Measurements from ENCODE around the gene DNMT3A. TPM values are rescaled to one million over a fixed set of nuclear protein-coding genes. Genes with fewer than 3 reads are reported as not detected.

The DNMT3A gene
- total and polyA plus RNA-seq, 2 of the 8 experiments (the other 6 are each of a cell fraction or from before 2014, with no cell fraction given) = 33.6 to 178 TPM

GRCh38 chr2:25371253-25372241 is 29.8 kb upstream of the DNMT3A start:
- no peaks in the 10 kb centered on the region for H3K79me1 ChIP-seq (ENCODE audit: low read depth, low read length)
- H3K27me3 ChIP-seq (replicated peaks in 1 of 4; ENCODE audit: control insufficient read depth in 3 of 4, extremely low read depth in 1 of 4, insufficient read depth in 3 of 4, low read length in 3 of 4) = peaks cover 0 to 15% (median 6%) of the 10 kb centered on the region in 4 experiments; a peak in 6 of 7 replicates
- H2BK20ac ChIP-seq (ENCODE audit: low read length) = no peak overlapping the region
- no peak overlapping the region for H4K91ac ChIP-seq (replicated peaks; ENCODE audit: insufficient read length, low read length)
- CTCF ChIA-PET (ENCODE audit: partially characterized antibody) = interaction anchor here (0.6 to 8.6 kb wide), 8 partner anchors 7 to 1095 kb away, joined by 3 to 108 read pairs (median 4); partner anchors contain the start of gene DNMT3A
- no peaks in the 10 kb centered on the region for H3K36me3 ChIP-seq (ENCODE audit: control insufficient read depth in 2 of 4, insufficient read depth in 4 of 4, low read length in 3 of 4)
- H2BK5ac ChIP-seq (ENCODE audit: low read depth, low read length) = 0 out of 2 replicates have a peak overlapping the region, but pooled peaks have one; percentile 1
- no peak overlapping the region for H3K18ac ChIP-seq (ENCODE audit: extremely low read depth, low read length)
- H2BK15ac ChIP-seq (ENCODE audit: low read length) = no peak overlapping the region
- DNase-seq (ENCODE audit: low read depth in 1 of 2, low spot score in 2 of 2) = no peak
- no peaks in the 10 kb centered on the region for H3K9me3 ChIP-seq (ENCODE audit: insufficient read depth in 2 of 2, low read depth in 1 of 2, low read length in 1 of 2)
- no peak overlapping the region for H3K9ac ChIP-seq (replicated peaks in 1 of 4; ENCODE audit: extremely low read depth in 1 of 4, low read depth in 3 of 4, low read length in 3 of 4)
- no peak overlapping the region for H2BK120ac ChIP-seq (replicated peaks; ENCODE audit: low read depth, low read length)
- no peak overlapping the region for H3K4ac ChIP-seq (replicated peaks; ENCODE audit: insufficient read length, low read depth, low read length)
- no peak overlapping the region for H2BK12ac ChIP-seq (ENCODE audit: low read depth, low read length)
- H4K20me1 ChIP-seq (replicated peaks in 1 of 2; ENCODE audit: control insufficient read depth in 1 of 2, insufficient read depth in 2 of 2, low read length in 2 of 2) = no peaks in the 10 kb centered on the region
- H3K4me1 ChIP-seq (replicated peaks in 1 of 4; ENCODE audit: control insufficient read depth in 3 of 4, insufficient read depth in 4 of 4, low read length in 3 of 4) = peaks cover 0 to 8% (median 5%) of the 10 kb centered on the region in 4 experiments; a peak in 3 of 7 replicates
- no peak overlapping the region for H3K4me3 ChIP-seq (ENCODE audit: extremely low read depth in 1 of 4, insufficient read depth in 2 of 4, low read depth in 3 of 4, low read length in 4 of 4)
- no peak for TF ChIP-seq POLR2A (IDR thresholded peaks at IDR 0.05; ENCODE audit: control extremely low read depth in 1 of 2, low read depth in 2 of 2, low read length in 2 of 2)
- TF ChIP-seq CBX8 (IDR thresholded peaks at IDR 0.05; ENCODE audit: borderline replicate concordance, low read depth, low read length) = no peak
- TF ChIP-seq FOSL1 (IDR thresholded peaks at IDR 0.05; ENCODE audit: insufficient read depth, low read depth, low read length) = no peak
- no peak for TF ChIP-seq CEBPB (IDR thresholded peaks at IDR 0.05; ENCODE audit: low read depth, low read length)
- TF ChIP-seq SIRT6 (IDR thresholded peaks at IDR 0.05; ENCODE audit: low read length) = no peak
- no peak for TF ChIP-seq RAD21 (IDR thresholded peaks at IDR 0.05 in 1 of 2, conservative IDR thresholded peaks at IDR 0.05 in 1 of 2; ENCODE audit: low read depth in 2 of 2, low read length in 2 of 2)
- TF ChIP-seq KDM4A (IDR thresholded peaks at IDR 0.05; ENCODE audit: low read depth, low read length, severe bottlenecking) = no peak
- no peak overlapping the region for H4K5ac ChIP-seq (ENCODE audit: insufficient read length, low read depth, low read length)
- no peak overlapping the region for H3K23ac ChIP-seq (ENCODE audit: insufficient read length)
- FAIRE-seq = no peak
- no peaks in the 10 kb centered on the region for H3K79me2 ChIP-seq (ENCODE audit: control insufficient read depth in 1 of 2, insufficient read depth in 2 of 2, low read length in 2 of 2)
- H4K8ac ChIP-seq (ENCODE audit: extremely low read depth, insufficient read depth, low read length) = no peak overlapping the region
- H3K4me2 ChIP-seq (ENCODE audit: insufficient read depth in 1 of 2, low read depth in 2 of 2, low read length in 2 of 2) = no peak overlapping the region
- no peak overlapping the region for H2AFZ ChIP-seq (ENCODE audit: low read length)
- no peak overlapping the region for H3K27ac ChIP-seq (ENCODE audit: low read depth, low read length)
- no peak overlapping the region for H3K14ac ChIP-seq (ENCODE audit: insufficient read length)
- POLR2A ChIA-PET (ENCODE audit: partially characterized antibody) = interaction anchor here (1.9 to 2.3 kb wide), 2 partner anchors 9 to 10 kb away, joined by 7 to 8 read pairs; no protein-coding TSS in a partner anchor
- H3K56ac ChIP-seq (replicated peaks; ENCODE audit: insufficient read length, low read depth, low read length) = no peak overlapping the region
- no peak overlapping the region for H2AK5ac ChIP-seq (ENCODE audit: low read depth, low read length)
- 92% methylated on average over 23 of the region's 27 CpGs; no CpG with 5 or more reads in 1 of the 2 experiments for WGBS, 2 experiments (ENCODE audit: extremely low coverage in 1 of 2, insufficient coverage in 1 of 2, insufficient read length in 1 of 2, insufficient replicate concordance in 2 of 2, low coverage in 1 of 2, low lambda C conversion rate in 2 of 2, missing lambda C conversion rate in 1 of 2)
- no peaks in the 10 kb centered on the region for H3K23me2 ChIP-seq (ENCODE audit: low read depth, low read length)
